Superior temporal gyrus (tissue), 1 donor: ENCODE results near the gene CYP1A2.

Experiments
- DNase-seq: peaks from one replicate; pipeline ENCODE4 v3.0.0-alpha.2; 2016; ENCODE audit errors: extremely low spot score

CYP1A2 gene

GRCh38 chr15:74788683-74789151 lies 40.1 kb downstream of the CYP1A2 start:
- no peak for DNase-seq

GRCh38 chr15:74789171-74789631 lies 40.6 kb downstream of the CYP1A2 start:
- no peak for DNase-seq

- DNase-seq: no peak
Measured at GRCh38 chr15:74789741-74790079, 41.1 kb downstream of the CYP1A2 start.

- peak; percentile 69 for DNase-seq
Measured at GRCh38 chr15:74790080-74790916, 41.7 kb downstream of the CYP1A2 start.

- no peak for DNase-seq
Measured at GRCh38 chr15:74791007-74791406, 42.4 kb downstream of the CYP1A2 start.

GRCh38 chr15:74791667-74792066 lies 43.0 kb downstream of the CYP1A2 start:
- no peak for DNase-seq

- no peak for DNase-seq
Measured at GRCh38 chr15:74792227-74793016, 43.8 kb downstream of the CYP1A2 start.

GRCh38 chr15:74793135-74794028 lies 44.7 kb downstream of the CYP1A2 start:
- no peak for DNase-seq

- no peak for DNase-seq
Measured at GRCh38 chr15:74794248-74794969, 45.8 kb downstream of the CYP1A2 start.

- DNase-seq: no peak
Measured at GRCh38 chr15:74794970-74795349, 46.3 kb downstream of the CYP1A2 start.

- no peak for DNase-seq
Measured at GRCh38 chr15:74795966-74796625, 47.5 kb downstream of the CYP1A2 start.

GRCh38 chr15:74798388-74799254 lies 50.0 kb downstream of the CYP1A2 start:
- no peak for DNase-seq

- DNase-seq: no peak
Measured at GRCh38 chr15:74799255-74799855, 50.7 kb downstream of the CYP1A2 start.

GRCh38 chr15:74799856-74800558 lies 51.4 kb downstream of the CYP1A2 start:
- peak; percentile 73 for DNase-seq

- DNase-seq: no peak
Measured at GRCh38 chr15:74800559-74801094, 52.0 kb downstream of the CYP1A2 start.

GRCh38 chr15:74801311-74801997 lies 52.8 kb downstream of the CYP1A2 start:
- DNase-seq: no peak

GRCh38 chr15:74802290-74802689 lies 53.6 kb downstream of the CYP1A2 start:
- no peak for DNase-seq
